Activated T-helper 1 cell treated with anti-CD3 and anti-CD28 coated beads, Interleukin-2, amount 50 U/mL, for 16 hours (primary cell): Measurements from ENCODE around the gene CCM2.
"Not testable (repeated sequence)": the region's sequence is repeated elsewhere in the genome, so short reads cannot be mapped to it uniquely, and the experiment has no call there.

ENCODE experiments used
- DNase-seq, 2 donors: peaks; one replicate each; pipeline ENCODE4 v3.0.0-alpha.2; 2020; ENCODE audit warnings: low read depth in 1 of 2, low spot score in 1 of 2

Gene CCM2

DNA sequence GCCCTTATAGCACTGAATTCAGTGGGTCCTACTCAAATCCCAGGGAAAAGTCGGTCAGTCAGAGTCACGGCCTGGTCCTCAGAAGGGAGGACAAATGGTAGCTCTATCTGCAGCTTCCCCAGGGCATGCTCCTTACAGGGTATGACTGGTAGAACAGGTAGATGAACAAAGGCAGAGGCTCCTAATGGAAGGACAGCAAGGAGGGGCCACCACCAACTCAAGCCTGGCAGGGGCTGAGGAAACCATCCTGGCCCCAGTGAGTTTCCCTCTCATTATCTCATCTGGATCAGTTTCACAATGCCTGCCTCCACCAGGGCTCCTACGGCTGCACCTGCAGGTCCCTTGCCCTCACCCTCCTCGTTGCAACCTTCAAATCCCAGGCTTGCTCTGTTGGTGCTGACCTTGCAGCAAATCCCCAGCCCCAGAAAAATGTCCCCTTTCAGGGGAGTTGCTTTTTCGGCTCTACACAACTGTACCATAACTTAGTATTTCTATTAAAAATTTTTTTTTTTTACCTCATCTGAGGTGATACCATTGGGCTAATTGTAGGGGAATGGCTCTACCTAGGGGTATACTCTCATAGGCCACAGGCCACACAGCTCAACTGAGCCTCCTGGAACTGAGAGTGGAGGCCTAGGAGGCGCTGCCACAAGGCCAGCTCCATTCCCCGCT is 18.8 kb upstream of the CCM2 start:
- no peak for DNase-seq

DNA sequence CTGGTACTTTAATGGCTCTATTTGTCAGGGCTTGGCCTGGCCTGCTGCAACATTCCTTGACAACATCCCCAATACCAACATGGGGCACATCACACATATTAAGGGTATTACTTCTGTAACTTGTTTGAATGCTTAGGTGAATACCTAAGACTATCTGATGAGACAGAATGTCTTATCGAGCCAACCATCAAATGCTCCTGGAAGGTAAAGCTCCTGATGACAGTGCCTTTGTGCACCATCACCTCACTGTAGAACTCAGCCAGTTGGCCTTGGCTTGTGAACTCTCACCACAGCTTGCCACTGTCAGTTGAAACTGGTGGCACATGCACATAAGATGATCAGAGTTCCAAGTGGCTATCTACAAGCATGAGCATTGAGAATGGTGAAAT is 17.5 kb upstream of the CCM2 start:
- no peak for DNase-seq

DNA sequence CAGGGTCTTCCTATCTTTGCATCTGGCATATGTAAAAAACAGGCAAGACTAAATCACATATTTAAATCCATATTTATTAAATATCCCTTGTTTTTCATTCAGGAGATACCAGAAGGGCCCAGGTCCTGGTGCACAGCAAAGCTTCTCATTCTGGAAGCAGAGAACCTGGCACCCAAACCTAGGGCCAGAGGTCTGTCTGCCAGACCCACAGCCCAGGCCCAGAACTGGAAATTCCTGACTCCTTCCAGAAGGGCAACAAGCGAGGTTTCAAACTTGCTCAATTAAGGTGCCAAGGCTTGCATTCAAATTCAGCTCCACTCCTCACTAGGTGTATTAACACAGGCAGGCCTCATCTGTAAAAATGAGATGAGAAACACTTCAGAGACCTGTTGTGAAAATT is 17.0 kb upstream of the CCM2 start:
- DNase-seq: no peak

DNA sequence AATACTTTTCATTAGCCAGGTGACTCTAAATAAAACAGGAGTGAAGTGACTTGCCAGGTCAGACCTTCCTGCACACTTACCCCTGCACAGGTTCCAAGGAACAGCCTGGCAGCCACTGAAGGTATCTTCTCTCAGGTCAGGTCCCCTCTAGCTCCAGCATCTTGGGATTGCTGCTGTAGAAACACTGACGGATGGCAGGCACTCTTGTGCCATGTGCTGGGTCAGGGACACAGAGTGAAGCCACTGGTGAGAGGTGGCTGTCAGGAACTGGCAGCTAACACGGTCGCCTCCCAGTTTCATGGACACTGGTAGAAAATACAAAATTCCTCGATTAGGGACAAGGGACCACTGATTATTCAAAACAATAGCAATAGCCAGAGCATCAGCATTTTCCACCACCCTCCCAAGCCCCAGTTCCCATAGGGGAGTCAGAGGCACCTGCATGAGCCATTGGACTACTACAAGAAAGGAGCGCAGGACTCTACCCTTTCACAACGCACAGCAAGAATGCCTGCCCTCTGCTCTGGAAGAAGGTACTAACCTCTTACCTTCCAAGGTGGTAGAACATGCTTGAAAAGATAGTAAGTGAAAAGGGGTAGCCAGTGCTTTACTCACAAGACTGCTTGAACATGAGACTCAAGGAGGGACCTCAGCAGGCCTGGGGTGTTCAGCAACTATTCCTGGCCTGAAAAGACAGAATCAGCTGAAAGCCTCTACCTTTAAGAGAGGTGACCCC is 16.1 kb upstream of the CCM2 start:
- no peak for DNase-seq

DNA sequence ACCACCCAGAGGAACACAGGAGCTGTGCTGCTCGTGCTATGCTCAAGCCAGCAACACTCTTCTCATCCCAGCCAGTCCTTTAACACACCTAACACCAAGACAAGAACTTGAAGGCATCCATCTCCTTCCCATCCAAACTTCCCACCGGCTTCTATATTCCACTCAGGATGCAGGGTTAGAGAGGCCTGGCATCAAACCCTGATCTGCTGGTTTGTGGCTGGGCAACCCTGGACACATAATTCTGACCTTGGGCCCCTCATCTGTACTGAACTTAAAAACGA is 15.6 kb upstream of the CCM2 start:
- DNase-seq: no peak

DNA sequence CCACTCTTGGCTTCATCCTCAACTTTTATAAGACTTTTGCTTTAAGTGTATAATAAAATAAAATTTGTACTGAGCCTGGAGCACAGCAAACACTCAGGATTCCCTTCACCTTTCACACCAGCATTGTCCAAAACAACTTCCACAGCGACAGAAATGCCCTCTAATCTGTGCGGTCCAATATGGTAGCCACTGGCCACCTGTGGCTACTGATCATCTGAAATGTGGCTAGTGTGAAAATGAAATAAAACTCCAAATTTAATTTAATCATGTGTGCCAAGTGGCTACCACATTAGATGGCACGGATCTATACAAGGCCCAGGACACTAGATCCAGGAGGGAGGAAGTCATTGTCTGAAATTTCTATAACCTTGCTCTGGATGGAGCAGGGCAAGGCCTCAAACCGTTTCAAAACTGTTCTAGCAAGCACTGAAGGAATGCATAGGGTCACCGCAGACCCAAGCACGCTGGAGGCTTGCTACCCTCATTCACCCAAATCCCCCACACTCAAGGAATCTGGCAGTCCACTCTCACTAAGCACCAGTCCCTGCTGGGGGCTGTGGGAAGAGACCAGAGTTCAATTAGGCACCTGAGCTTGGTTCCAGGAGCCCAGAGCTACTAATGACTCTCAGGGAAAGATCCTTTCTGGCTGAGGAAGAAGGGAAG is 14.8 kb upstream of the CCM2 start:
- DNase-seq: no peak

DNA sequence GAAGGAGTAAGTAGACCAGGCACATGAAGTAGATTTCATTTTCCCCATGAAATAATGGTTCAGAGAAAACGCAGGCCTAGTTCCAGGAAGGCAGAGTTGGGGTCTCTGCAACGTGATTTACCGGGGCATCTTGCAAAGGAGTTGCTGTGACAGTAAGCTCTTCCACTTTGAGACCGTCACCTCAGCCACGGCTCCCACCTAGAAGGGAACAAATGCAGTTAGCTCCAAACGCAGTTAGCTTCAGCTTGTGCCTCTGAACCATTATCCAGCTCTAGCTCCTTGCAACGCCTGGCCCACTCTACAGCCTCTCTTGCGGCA is 14.1 kb upstream of the CCM2 start:
- no peak for DNase-seq

DNA sequence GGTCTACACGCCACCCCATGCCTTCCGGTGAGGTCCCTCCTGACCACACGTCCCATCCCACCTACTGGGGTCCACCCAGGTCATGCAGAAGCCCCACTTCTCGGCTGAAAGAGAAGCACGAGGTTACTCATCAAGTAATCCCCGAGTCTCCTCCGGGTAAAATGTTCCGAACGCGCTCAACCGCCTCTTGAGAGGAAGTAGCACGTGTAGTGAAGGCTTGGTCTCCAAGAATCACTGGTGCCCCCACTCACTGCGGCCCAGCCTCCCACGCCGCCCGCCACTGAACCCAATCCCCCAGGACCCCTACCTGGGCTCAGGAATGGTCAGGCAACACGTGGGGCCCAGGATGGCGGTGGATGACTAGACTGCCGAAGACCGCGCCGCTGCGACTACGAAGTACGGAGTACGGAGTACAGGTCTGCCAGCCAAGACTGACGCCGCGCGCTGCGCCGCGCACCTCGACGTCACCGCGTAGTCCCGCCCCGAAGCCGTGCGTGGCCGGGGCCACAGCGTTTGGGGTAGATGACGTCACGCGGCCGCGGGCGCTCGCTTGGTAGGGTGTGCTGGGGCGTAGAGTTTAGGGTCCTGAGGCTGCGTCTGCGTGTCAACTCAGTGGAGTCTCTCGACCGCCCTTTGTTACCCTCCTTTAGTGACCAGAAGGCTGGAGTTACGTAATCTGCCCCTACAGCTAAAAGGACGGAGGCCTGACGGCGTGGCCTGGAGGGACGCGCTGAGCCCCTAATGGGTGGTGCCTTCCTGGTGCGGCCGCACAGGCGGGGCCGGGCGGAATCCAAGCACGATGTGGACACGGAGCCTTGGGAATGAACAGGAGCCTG is 13.6 kb upstream of the CCM2 start:
- peak; percentile 87 to 93 for DNase-seq

DNA sequence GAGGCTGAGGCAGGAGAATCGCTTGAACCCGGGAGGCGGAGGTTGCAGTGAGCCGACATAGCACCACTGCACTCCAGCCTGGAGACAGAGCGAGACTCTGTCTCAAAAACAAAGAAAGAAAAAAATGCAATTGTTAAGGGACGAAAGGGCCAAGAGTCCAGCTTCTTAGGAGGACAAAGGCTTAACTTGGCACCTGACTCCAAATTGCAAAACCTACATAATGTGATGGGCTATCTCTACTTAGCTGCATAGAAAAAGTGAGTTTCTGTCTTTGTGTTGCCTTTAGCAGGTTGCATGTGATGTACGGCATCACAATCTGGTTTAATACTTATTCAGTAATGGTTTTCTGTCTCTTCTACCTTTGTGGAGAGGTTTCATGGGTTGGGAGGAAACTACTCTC is 12.5 kb upstream of the CCM2 start:
- DNase-seq: no peak

DNA sequence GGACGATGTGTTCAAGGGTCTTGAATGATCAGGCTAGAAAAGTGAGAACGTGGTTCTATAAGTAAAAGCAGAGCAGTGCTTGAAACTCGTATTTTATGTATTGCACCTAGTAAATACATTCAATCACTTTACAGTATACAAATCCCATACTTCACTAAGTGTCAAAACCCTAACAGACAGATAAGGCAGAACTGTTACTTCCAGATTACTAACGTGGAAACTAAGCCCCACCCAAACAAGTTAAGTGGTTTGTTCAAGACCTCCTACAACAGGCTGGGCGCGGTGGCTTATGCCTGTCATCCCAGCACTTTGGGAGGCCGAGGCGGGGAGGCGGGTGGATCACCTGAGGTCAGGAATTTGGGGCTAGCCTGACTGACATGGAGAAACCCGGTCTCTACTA is 12.0 kb upstream of the CCM2 start:
- DNase-seq: no peak

DNA sequence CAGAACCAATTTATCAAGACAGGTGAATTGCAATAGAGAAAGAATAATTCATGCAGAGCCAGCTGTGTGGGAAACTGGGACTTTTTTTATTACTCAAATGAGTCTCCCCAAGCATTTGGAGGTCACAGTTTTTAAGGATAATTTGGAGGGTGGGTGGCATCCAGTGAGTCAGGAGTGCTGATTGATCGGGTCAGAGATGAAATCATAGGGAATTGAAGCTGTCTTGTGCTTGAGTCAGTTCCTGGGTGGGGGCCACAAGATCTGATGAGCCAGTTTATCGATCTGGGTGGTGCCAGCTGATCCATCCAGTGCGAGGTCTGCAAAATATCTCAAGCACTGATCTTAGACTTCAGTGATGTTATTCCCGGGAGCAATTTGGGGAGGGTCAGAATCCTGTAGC is 11.3 kb upstream of the CCM2 start:
- no peak for DNase-seq

DNA sequence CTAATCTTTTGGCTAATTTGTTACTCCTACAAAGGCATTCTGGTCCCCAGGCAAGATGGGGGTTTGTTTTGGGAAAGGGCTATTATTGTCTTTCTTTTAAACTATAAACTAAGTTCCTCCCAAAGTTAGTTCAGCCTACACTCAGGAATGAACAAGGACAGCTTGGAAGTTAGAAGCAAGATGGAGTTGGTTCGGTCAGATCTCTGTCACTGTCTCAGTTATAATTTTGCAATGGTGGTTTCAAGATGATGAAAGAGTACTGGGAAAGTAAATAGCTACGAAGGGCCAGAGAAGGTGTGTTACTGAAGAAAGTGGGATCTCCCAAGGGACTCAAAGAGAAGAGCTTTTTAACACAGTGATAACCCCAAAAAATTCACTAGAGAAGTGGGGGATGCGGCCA is 10.9 kb upstream of the CCM2 start:
- DNase-seq: no peak

DNA sequence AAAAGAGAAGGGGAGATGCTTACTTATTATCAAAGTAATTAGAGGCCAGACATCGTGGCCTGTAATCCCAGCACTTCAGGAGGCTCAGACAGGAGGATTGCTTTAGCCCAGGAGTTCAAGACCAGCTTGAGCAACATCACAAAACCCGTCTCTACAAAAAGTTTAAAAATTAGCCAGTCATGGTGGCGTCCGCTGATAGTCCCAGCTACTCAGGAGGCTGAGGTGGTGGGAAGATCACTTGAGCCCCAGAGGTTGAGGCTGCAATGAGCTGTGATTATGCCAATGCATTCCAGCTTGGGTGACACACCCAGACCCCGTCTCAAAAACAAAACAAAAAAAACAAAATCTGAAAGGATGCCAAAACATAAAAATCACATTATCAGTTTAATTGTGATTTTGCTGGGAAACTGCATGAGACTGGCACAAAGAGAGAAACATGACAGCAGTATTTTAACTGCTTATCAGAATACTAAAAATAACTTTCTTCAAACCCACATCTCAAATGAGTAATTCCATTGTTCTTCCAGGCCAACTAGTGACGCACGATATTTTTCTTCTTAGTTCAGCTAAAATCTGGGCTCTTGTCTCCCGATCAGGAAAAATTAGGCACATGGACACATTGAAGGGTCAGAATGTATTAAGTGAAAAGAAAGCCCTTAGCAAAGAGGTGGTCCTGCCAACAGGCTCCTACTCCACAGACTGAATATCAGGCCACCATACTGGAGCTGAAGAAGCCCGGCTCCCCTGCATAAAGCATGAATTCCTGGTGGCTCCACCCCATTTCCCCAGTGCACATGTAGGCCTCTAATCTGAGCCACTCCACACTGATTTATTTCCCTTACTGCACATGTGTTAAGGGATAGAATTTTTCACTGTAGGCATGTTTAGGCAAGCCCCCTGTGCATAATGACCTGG is 9.6 kb upstream of the CCM2 start:
- no peak for DNase-seq

DNA sequence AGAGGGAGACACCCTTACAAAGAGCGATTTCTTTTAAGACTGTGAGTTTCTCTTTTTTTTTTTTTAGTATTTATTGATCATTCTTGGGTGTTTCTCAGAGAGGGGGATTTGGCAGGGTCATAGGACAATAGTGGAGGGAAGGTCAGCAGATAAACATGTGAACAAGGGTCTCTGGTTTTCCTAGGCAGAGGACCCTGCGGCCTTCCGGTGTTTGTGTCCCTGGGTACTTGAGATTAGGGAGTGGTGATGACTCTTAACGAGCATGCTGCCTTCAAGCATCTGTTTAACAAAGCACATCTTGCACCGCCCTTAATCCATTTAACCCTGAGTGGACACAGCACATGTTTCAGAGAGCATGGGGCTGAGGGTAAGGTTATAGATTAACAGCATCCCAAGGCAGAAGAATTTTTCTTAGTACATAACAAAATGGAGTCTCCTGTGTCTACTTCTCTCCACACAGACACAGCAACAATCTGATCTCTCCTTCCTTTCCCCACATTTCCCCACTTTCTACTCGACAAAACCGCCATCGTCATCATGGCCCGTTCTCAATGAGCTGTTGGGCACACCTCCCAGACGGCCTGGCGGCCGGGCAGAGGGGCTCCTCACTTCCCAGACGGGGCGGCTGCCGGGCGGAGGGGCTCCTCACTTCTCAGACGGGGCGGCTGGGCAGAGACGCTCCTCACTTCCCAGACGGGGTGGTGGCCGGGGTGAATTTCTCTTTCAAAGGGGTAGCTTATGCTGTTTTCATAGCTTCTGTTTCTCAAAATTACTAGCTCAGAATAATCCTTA is 7.8 kb upstream of the CCM2 start:
- not testable (repeated sequence) for DNase-seq

DNA sequence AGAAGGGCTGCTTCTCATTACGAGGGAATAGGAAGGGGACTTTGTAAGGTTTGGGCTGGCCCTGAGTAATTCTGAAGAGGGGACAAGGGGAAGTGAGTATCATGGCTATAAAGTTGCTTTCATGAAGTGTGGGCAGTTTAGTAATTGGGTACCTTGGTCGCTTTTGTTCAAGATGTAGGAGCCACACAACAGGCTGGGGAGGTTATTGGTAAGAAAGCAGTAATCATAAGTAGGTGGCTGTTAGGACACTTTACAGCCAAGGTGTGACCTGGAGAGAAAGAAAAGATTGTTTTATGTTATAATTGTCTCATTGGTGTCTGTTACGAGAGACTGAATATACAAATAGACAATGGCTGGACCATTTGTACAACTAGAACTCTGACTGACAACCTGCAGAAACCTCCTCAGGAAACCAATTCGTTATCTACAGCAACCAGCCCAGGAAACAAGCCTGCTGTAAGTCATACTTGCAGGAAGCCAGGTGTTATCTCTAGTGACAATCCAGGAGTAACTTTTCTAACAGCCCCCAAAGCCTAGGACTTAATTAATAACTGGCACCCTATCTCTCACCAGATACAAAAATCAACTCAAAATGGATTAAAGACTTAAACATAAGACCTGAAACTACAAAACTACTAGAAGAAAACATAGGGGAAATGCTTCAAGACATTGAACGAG is 5.0 kb upstream of the CCM2 start:
- no peak for DNase-seq

DNA sequence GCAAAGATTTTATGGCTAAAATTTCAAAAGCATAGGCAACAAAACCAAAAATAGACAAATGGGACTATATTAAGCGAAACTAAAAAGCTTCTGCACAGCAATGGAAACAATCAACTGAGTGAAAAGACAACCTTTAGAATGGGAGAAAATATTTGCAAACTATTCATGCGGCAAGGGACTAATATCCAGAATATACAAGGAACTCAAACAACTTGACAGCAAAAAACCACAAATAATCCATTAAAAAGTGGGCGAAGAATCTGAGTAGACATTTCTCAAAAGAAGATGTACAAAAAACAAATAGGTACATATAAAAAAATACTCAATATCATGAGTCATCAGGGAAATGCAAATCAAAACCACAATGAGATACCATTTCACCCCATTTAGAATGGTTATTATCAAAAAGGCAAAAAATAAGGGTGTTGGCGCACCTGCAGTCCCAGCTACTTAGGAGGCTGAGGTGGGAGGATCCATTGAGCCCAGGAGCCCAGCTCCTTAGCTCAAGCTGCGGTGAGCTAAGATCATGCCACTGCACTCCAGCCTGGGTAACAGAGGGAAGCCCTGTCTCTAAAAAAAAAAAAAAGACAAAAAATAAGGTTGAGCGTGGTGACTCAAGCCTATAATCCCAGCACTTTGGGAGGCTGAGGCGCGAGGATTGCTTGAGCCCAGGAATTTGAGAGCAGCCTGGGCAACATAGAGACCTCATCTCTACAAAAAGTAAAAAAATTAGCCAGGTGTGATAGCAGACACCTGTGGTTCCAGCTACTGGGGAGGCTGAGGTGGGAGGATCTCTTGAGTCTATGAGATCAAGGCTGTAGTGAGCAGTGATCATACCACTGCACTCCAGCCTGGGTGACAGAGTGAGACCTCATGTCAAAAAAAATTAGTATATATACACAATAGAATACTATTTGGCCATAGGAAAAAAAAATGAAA is 4.2 kb upstream of the CCM2 start:
- no peak for DNase-seq

DNA sequence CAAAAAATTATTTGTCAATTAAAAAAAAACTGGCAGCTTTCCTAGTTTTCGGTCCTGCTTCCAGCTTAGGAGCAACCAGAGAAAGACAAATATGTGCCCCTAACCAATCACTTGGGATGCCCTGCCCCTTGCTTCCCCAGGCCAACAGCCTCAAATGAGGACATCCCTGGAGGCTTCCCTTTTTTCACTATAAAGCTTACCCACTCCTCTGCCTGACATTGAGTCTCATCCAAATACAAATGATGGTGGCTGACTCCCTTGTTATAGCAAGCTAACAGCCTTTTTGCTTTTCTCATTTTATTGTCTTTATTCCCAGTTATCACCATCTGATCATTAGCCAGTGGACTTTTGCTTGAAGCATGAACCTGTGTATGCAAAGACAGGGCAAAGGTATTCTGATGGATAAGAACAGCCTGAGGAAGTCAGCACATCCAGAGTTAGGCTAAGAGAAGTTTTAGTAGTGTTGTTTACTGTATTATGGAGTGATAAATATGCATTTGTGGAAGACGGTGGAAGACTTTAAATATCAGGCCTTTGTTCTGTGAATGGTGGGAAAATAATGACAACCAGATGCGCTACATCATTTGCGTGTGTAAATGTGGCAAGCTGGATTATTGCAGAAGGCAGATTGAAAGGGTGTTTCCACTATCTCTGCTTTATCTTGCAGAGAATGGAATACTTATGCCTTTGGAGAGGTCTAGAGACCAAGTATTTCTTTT is 1.7 kb upstream of the CCM2 start:
- no peak for DNase-seq
